SK-N-SH (cell line): ENCODE results near the gene CATSPERE. TPM values are rescaled to one million over a fixed set of nuclear protein-coding genes. Genes with fewer than 3 reads are reported as not detected.

Experiments used
- CTCF ChIA-PET: fragments of 300-600, 350-600 bp; formaldehyde crosslinking; extraction: SDS; loops from one replicate; lab custom pipeline; 2021; lab: Yijun Ruan, JAX
- POLR2A ChIA-PET: fragments of 350-600 bp; sonication (Branson Sonifier 250); formaldehyde crosslinking; extraction: SDS; loops from one replicate; lab custom pipeline; 2020; ENCODE audit warnings: antibody characterized with exemption, inconsistent platforms; lab: Yijun Ruan, JAX
- DNase-seq: peaks from one replicate; pipeline ENCODE4 v3.0.0; 2012
- H2AFZ ChIP-seq: fragments of 200-600 bp; sonication (generic); 2 replicates; pipeline ENCODE4 v1.8.1; 2016; ENCODE audit warnings: antibody characterized with exemption, mild to moderate bottlenecking, low read depth
- H3F3A ChIP-seq: fragments of 200-600 bp; sonication (generic); replicated peaks from 2 replicates; pipeline ENCODE3; 2016; ENCODE audit warnings: antibody characterized with exemption, mild to moderate bottlenecking; ENCODE audit not compliant: insufficient read depth
- H3K27ac ChIP-seq, 2 experiments: fragments of 200-500 bp in 1 of 2; fragments of 200-600 bp in 1 of 2; sonication (Bioruptor generic) in 1 of 2; sonication (generic), shearing (Covaris generic) in 1 of 2; 2 replicates each; pipeline versions ENCODE4 v1.5.1 to v1.6.1; 2014 to 2016; ENCODE audit warnings: low read depth in 2 of 2, inconsistent platforms in 1 of 2, low read length in 1 of 2, mild to moderate bottlenecking in 1 of 2, mixed read lengths in 1 of 2
- H3K27me3 ChIP-seq: fragments of 200-600 bp; sonication (generic), shearing (Covaris generic); 2 replicates; pipeline ENCODE4 v1.6.1; 2016; ENCODE audit warnings: mixed run types; ENCODE audit not compliant: insufficient read depth
- H3K36me3 ChIP-seq, 2 experiments: fragments of 200-500 bp in 1 of 2; fragments of 200-600 bp in 1 of 2; sonication (Bioruptor generic) in 1 of 2; sonication (generic) in 1 of 2; replicated peaks in 1 of 2; 2 replicates each; pipeline versions ENCODE3 to v1.5.1; 2014 to 2016; ENCODE audit warnings: low read length in 1 of 2, mild to moderate bottlenecking in 1 of 2; ENCODE audit not compliant: insufficient read depth in 2 of 2, control insufficient read depth in 1 of 2
- H3K4me1 ChIP-seq, 2 experiments: fragments of 200-500 bp in 1 of 2; fragments of 200-600 bp in 1 of 2; sonication (Bioruptor generic) in 1 of 2; sonication (generic), shearing (Covaris generic) in 1 of 2; 2 replicates each; pipeline versions ENCODE4 v1.5.1 to v1.6.1; 2014 to 2016; ENCODE audit warnings: low read depth in 1 of 2, low read length in 1 of 2, mixed run types in 1 of 2; ENCODE audit not compliant: insufficient read depth in 2 of 2, control insufficient read depth in 1 of 2
- H3K4me2 ChIP-seq: fragments of 200-600 bp; sonication (generic), shearing (Covaris generic); 2 replicates; pipeline ENCODE4 v1.6.1; 2017; ENCODE audit warnings: mixed run types
- H3K4me3 ChIP-seq, 2 experiments: fragments of 200-500 bp in 1 of 2; fragments of 200-600 bp in 1 of 2; sonication (Bioruptor generic) in 1 of 2; sonication (generic), shearing (Covaris generic) in 1 of 2; 2 replicates each; pipeline versions ENCODE4 v1.5.1 to v1.8.1; 2014 to 2016; ENCODE audit warnings: low read depth in 2 of 2, inconsistent platforms in 1 of 2, low read length in 1 of 2, mild to moderate bottlenecking in 1 of 2, mixed read lengths in 1 of 2, moderate library complexity in 1 of 2
- H3K79me2 ChIP-seq: fragments of 200-600 bp; sonication (generic); 2 replicates; pipeline ENCODE4 v1.8.1; 2017; ENCODE audit warnings: mild to moderate bottlenecking; ENCODE audit not compliant: insufficient read depth
- H3K9ac ChIP-seq: fragments of 200-600 bp; sonication (generic); 2 replicates; pipeline ENCODE4 v1.6.1; 2017; ENCODE audit warnings: mixed run types
- H3K9me2 ChIP-seq: fragments of 200-600 bp; sonication (generic); 2 replicates; pipeline ENCODE4 v1.6.1; 2017; ENCODE audit warnings: mixed run types
- H3K9me3 ChIP-seq: fragments of 200-600 bp; sonication (generic); 2 replicates; pipeline ENCODE4 v1.6.1; 2017; ENCODE audit warnings: mixed run types, mild to moderate bottlenecking, moderate library complexity
- H4K20me1 ChIP-seq: fragments of 200-600 bp; sonication (generic); 2 replicates; pipeline ENCODE4 v1.6.1; 2017; ENCODE audit warnings: mild to moderate bottlenecking, mixed run types; ENCODE audit not compliant: insufficient read depth
- CHD2 ChIP-seq: fragments of 150-350 bp; IDR thresholded peaks from 2 replicates; pipeline ENCODE4 v1.6.1; 2018; ENCODE audit warnings: low read length; ENCODE audit not compliant: partially characterized antibody
- EP300 ChIP-seq, 2 experiments: IDR thresholded peaks; 2 replicates each; pipeline versions ENCODE4 v1.4.0 to v1.6.1; 2012; ENCODE audit warnings: borderline replicate concordance in 1 of 2, low read depth in 1 of 2, low read length in 1 of 2
- FOXJ3 ChIP-seq: sonication (generic); formaldehyde crosslinking; IDR thresholded peaks from 2 replicates; pipeline ENCODE4 v1.5.1; 2020; ENCODE audit warnings: mild to moderate bottlenecking, missing genetic modification reagents
- GATA2 ChIP-seq: sonication (generic); formaldehyde crosslinking; IDR thresholded peaks from 2 replicates; pipeline ENCODE4 v1.5.0; 2020; ENCODE audit warnings: mild to moderate bottlenecking, missing genetic modification reagents
- MEF2A ChIP-seq: IDR thresholded peaks from 2 replicates; pipeline ENCODE4 v1.4.0; 2012; ENCODE audit warnings: low read depth, borderline replicate concordance
- MXI1 ChIP-seq: IDR thresholded peaks from 2 replicates; pipeline ENCODE4 v1.6.1; 2012; ENCODE audit warnings: mild to moderate bottlenecking, low read depth, low read length, improper control_type of control experiment
- NRF1 ChIP-seq: IDR thresholded peaks from 2 replicates; pipeline ENCODE4 v1.6.1; 2012; ENCODE audit warnings: low read depth, mild to moderate bottlenecking, low read length
- RAD21 ChIP-seq: IDR thresholded peaks from 2 replicates; pipeline ENCODE4 v1.6.1; 2012; ENCODE audit warnings: mild to moderate bottlenecking, low read length
- RCOR1 ChIP-seq: fragments of 150-350 bp; IDR thresholded peaks from 2 replicates; pipeline ENCODE4 v1.6.1; 2017; ENCODE audit warnings: antibody characterized with exemption, low read length
- RXRA ChIP-seq: IDR thresholded peaks from 2 replicates; pipeline ENCODE4 v1.4.0; 2012; ENCODE audit warnings: low read depth, mild to moderate bottlenecking, borderline replicate concordance
- SIN3A ChIP-seq: IDR thresholded peaks from 2 replicates; pipeline ENCODE4 v1.6.1; 2012; ENCODE audit warnings: low read depth, mild to moderate bottlenecking, low read length, moderate library complexity, borderline replicate concordance
- TEAD4 ChIP-seq: IDR thresholded peaks from 2 replicates; pipeline ENCODE4 v1.4.0; 2012; ENCODE audit warnings: mild to moderate bottlenecking, borderline replicate concordance; ENCODE audit not compliant: insufficient read depth
- YY1 ChIP-seq: IDR thresholded peaks from 2 replicates; pipeline ENCODE4 v1.4.0; 2012; ENCODE audit warnings: low read depth, mild to moderate bottlenecking
- WGBS: methylation state at CpG from one replicate; pipeline ENCODE4 v1.1.6; 2017; ENCODE audit warnings: low lambda C conversion rate; 5-methylcytosine and 5-hydroxymethylcytosine counted together
- polyA plus RNA-seq, 3 experiments: library from polyadenylated mRNA; depleted of rRNA; stranded (reverse); fragments of >200 nt; gene quantifications; 2 replicates each; pipeline ENCODE4 v1.2.3, GENCODE V29; 2012
- TF ChIP-seq, protein P1 (sequence below): IDR thresholded peaks from 2 replicates; pipeline ENCODE4; 2012
- TF ChIP-seq, protein P2 (sequence below): fragments of 150-350 bp; IDR thresholded peaks from 2 replicates; pipeline ENCODE4 v1.6.1; 2017; ENCODE audit warnings: antibody characterized with exemption, low read length, low read depth, borderline replicate concordance
- TF ChIP-seq, protein P3 (sequence below): IDR thresholded peaks from 2 replicates; pipeline ENCODE4 v1.4.0; 2012; ENCODE audit warnings: low read depth, borderline replicate concordance
- TF ChIP-seq, protein P4 (sequence below): fragments of 150-350 bp; IDR thresholded peaks from 2 replicates; pipeline ENCODE4 v1.6.1; 2016; ENCODE audit warnings: mild to moderate bottlenecking, low read depth, low read length

The CATSPERE gene
- polyA plus RNA-seq, 1 of the 3 experiments (the other 2 are of a cell fraction) = 0.30 TPM

DNA sequence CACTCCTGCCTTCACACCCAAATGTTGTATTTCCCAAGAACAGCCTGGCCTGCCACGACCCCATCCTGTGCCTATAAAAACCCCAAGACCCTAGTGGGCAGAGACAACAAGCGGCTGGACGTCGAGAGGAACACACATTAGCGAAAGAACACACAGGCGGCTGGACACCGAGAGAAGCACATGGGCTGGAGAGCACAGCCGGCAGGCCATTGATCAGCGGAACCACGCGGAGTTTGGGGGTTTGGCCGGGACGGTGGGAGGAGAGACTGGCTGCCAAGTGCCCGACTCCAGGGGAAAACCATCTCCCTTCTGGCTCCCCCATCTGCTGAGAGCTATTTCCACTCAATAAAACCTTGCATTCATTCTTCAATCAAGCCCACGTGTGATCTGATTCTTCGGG is 181.5 kb downstream of the CATSPERE start (continued):
- TF ChIP-seq, protein P1, sequence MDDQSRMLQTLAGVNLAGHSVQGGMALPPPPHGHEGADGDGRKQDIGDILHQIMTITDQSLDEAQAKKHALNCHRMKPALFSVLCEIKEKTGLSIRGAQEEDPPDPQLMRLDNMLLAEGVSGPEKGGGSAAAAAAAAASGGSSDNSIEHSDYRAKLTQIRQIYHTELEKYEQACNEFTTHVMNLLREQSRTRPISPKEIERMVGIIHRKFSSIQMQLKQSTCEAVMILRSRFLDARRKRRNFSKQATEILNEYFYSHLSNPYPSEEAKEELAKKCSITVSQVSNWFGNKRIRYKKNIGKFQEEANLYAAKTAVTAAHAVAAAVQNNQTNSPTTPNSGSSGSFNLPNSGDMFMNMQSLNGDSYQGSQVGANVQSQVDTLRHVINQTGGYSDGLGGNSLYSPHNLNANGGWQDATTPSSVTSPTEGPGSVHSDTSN = no peak
- TF ChIP-seq RAD21 (no peak), TEAD4 (no peak)
- TF ChIP-seq, protein P2, sequence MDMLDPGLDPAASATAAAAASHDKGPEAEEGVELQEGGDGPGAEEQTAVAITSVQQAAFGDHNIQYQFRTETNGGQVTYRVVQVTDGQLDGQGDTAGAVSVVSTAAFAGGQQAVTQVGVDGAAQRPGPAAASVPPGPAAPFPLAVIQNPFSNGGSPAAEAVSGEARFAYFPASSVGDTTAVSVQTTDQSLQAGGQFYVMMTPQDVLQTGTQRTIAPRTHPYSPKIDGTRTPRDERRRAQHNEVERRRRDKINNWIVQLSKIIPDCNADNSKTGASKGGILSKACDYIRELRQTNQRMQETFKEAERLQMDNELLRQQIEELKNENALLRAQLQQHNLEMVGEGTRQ = no peak
- TF ChIP-seq, protein P3, sequence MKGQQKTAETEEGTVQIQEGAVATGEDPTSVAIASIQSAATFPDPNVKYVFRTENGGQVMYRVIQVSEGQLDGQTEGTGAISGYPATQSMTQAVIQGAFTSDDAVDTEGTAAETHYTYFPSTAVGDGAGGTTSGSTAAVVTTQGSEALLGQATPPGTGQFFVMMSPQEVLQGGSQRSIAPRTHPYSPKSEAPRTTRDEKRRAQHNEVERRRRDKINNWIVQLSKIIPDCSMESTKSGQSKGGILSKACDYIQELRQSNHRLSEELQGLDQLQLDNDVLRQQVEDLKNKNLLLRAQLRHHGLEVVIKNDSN = no peak

DNA sequence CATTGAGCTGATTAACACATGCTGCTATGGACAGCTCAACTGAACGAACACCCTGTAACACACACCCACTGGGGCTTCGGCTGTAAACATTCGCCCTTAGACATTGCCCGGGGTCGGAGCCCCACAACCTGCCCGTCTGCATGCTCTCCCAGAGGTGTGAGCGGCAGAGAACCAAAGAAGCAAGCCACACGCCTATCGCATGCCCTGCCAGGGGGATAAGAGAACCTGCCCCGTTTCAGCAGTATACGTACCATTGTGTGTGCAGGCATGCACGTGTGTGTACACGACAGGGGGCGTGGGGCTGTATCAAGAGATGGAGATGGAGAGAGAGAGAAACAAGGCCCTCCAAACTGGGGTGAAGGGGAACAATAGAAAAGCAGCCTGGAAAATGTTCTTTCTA is 181.9 kb downstream of the CATSPERE start:
- Histone ChIP-seq H3K36me3 (no peaks in the 10 kb centered on the region), H3K4me3 (no peak overlapping the region)
- TF ChIP-seq FOXJ3 (no peak), NRF1 (no peak), MXI1 (no peak), RCOR1 (no peak), MEF2A (no peak), GATA2 (CRISPR knock-in tag) (no peak), CHD2 (no peak), RXRA (no peak), TEAD4 (no peak), YY1 (no peak), SIN3A (no peak), EP300 (IDR thresholded peaks at IDR 0.05; ENCODE audit: borderline replicate concordance in 1 of 2, low read depth in 1 of 2, low read length in 1 of 2) (no peak)
- TF ChIP-seq, protein P4, sequence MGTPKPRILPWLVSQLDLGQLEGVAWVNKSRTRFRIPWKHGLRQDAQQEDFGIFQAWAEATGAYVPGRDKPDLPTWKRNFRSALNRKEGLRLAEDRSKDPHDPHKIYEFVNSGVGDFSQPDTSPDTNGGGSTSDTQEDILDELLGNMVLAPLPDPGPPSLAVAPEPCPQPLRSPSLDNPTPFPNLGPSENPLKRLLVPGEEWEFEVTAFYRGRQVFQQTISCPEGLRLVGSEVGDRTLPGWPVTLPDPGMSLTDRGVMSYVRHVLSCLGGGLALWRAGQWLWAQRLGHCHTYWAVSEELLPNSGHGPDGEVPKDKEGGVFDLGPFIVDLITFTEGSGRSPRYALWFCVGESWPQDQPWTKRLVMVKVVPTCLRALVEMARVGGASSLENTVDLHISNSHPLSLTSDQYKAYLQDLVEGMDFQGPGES = no peak
- TF ChIP-seq, all 33 proteins: peak for 0
- H3K27me3 ChIP-seq = no peaks in the 10 kb centered on the region; the same call in 1 of the 2 replicates
- 88% methylated on average over 9 of the region's 14 CpGs for WGBS
- POLR2A ChIA-PET = no interaction called here
- no peak overlapping the region for H3K4me2 ChIP-seq
- H3K9me3 ChIP-seq = no peaks in the 10 kb centered on the region
- H3K9me2 ChIP-seq = no peaks in the 10 kb centered on the region
- no peak for DNase-seq
- no peak overlapping the region for H3K27ac ChIP-seq
- CTCF ChIA-PET = no interaction called here
- no peaks in the 10 kb centered on the region for H4K20me1 ChIP-seq
- H2AFZ ChIP-seq = no peak overlapping the region
- H3F3A ChIP-seq = no peaks in the 10 kb centered on the region
- H3K79me2 ChIP-seq = no peaks in the 10 kb centered on the region
- H3K4me1 ChIP-seq = no peaks in the 10 kb centered on the region
- H3K9ac ChIP-seq = no peak overlapping the region
